Suprapubic skin (tissue), 4 donors: ENCODE results near the gene EFHD2. TPM values are rescaled to one million over a fixed set of nuclear protein-coding genes. Genes with fewer than 3 reads are reported as not detected.
A peak's percentile ranks its signal among the peaks of the same experiment; 100 is the strongest.

Experiments
- DNase-seq, 2 donors: peaks; one replicate each; pipeline ENCODE4 v3.0.0-alpha.2; 2019; ENCODE audit warnings: low spot score in 2 of 2
- H3K27ac ChIP-seq: fragments of 200-600 bp; sonication (generic); one replicate; pipeline ENCODE4 v1.5.1; 2019
- H3K27me3 ChIP-seq: fragments of 200-600 bp; sonication (generic); one replicate; pipeline ENCODE4 v1.5.1; 2019
- H3K36me3 ChIP-seq: fragments of 200-600 bp; sonication (generic); one replicate; pipeline ENCODE4 v1.5.1; 2019
- H3K4me1 ChIP-seq: fragments of 200-600 bp; sonication (generic); one replicate; pipeline ENCODE4 v1.5.1; 2019
- H3K4me3 ChIP-seq: fragments of 200-600 bp; sonication (generic); one replicate; pipeline ENCODE4 v1.5.1; 2019; ENCODE audit warnings: mild to moderate bottlenecking
- H3K9me3 ChIP-seq: fragments of 200-600 bp; sonication (generic); one replicate; pipeline ENCODE4 v1.5.1; 2019
- EP300 ChIP-seq: sonication (generic); formaldehyde crosslinking; IDR thresholded peaks from one replicate; pipeline ENCODE4 v1.6.1; 2017; ENCODE audit warnings: antibody characterized with exemption
- POLR2A ChIP-seq, 2 donors: fragments of 450-650 bp; IDR thresholded peaks; one replicate each; pipeline ENCODE4 v1.6.1; 2017; ENCODE audit warnings: antibody characterized with exemption in 2 of 2, mild to moderate bottlenecking in 2 of 2, moderate library complexity in 2 of 2
- POLR2AphosphoS5 ChIP-seq, 3 donors: sonication (generic); formaldehyde crosslinking; IDR thresholded peaks; one replicate each; pipeline ENCODE4 v1.6.1; 2017; ENCODE audit warnings: antibody characterized with exemption in 3 of 3
- WGBS: methylation state at CpG from one replicate; pipeline ENCODE4 v1.1.5; 2018; 5-methylcytosine and 5-hydroxymethylcytosine counted together
- total RNA-seq, 4 donors: library from RNA; depleted of rRNA; stranded (reverse); fragments of >200 nt; gene quantifications; one replicate each; pipeline ENCODE4 v1.1.0, GENCODE V29; 2016
- TF ChIP-seq, protein P1 (sequence below), 2 donors: fragments of 200-600 bp in 1 of 2; fragments of 450-650 bp in 1 of 2; sonication (generic) in 1 of 2; IDR thresholded peaks; one replicate each; pipeline ENCODE4 v1.5.1; 2016 to 2019; ENCODE audit warnings: antibody characterized with exemption in 2 of 2, mild to moderate bottlenecking in 1 of 2, moderate library complexity in 1 of 2

The EFHD2 gene
- 10 to 100 TPM; 43.5 to 54.4 (median 49.9) TPM for total RNA-seq

DNA sequence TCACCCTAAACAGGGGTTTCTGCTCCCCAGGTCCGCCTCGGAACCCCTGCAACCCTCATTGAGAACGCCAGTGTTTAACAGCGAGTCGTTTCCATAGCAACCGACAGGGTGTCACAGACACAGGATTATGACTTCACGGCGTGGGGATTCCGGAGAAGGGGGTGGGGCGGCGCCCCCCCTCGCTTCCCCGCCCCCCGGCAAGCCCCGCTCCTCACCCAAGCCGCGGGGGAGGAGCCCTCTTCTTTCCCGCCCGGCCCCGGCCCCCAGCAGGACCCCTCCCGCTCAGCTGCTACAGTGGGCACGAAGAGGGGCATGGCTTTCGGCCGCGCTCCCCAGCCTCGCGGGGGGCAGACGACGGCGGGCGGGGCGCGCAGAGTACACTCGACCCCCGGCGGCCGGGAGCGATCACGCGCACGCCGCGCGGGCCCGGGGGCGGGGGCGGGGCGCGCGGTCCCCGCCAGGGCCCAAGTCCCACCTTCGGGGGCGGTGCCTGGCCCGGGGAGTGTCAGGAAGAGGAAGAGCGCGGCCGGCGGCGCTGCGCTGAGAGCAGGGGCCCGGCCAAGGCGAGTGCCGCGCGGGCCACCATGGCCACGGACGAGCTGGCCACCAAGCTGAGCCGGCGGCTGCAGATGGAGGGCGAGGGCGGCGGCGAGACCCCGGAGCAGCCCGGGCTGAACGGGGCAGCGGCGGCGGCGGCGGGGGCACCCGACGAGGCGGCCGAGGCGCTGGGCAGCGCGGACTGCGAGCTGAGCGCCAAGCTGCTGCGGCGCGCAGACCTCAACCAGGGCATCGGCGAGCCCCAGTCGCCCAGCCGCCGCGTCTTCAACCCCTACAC, at the start of gene EFHD2:
TSS of gene EFHD2 (plus strand) at position 501 of the 835 bp plus-strand sequence. CDS start at position 585, 84 bp downstream.
- TF ChIP-seq POLR2A (IDR thresholded peaks at IDR 0.05) (peak; percentile 39 to 92), EP300 (no peak), POLR2AphosphoS5 (IDR thresholded peaks at IDR 0.05) (no peak)
- DNase-seq = peak; percentile 88 to 90
- under 1% methylated on average over 28 of the region's 99 CpGs for WGBS

DNA sequence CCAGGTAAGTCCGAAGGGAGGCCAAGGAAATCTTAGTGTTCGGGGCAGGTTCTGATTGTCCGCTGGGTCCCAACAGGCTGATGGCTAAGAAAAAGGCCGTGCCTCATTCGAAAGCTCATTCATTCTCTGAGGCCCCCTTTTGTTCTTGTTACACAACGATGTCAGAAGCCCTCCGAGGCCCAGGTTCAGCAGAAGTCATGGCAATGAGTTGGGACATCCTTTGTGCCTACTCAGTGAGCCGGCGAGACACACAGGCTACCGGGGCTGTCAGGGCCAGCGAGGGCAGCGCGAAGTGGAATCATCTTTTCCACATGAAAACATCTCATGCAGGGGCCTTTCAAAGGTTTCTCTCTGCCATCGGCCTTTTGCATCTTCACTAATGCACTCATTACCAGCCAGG, 49.0 kb upstream of the EFHD2 start:
- Histone ChIP-seq H3K36me3 (no peaks in the 10 kb centered on the region), H3K27ac (no peak overlapping the region), H3K9me3 (no peaks in the 10 kb centered on the region), H3K27me3 (no peaks in the 10 kb centered on the region), H3K4me3 (no peak overlapping the region), H3K4me1 (no peaks in the 10 kb centered on the region)
- TF ChIP-seq POLR2AphosphoS5 (IDR thresholded peaks at IDR 0.05) = no peak
- no peak for TF ChIP-seq POLR2A (IDR thresholded peaks at IDR 0.05)
- no peak for TF ChIP-seq EP300
- TF ChIP-seq, protein P1, sequence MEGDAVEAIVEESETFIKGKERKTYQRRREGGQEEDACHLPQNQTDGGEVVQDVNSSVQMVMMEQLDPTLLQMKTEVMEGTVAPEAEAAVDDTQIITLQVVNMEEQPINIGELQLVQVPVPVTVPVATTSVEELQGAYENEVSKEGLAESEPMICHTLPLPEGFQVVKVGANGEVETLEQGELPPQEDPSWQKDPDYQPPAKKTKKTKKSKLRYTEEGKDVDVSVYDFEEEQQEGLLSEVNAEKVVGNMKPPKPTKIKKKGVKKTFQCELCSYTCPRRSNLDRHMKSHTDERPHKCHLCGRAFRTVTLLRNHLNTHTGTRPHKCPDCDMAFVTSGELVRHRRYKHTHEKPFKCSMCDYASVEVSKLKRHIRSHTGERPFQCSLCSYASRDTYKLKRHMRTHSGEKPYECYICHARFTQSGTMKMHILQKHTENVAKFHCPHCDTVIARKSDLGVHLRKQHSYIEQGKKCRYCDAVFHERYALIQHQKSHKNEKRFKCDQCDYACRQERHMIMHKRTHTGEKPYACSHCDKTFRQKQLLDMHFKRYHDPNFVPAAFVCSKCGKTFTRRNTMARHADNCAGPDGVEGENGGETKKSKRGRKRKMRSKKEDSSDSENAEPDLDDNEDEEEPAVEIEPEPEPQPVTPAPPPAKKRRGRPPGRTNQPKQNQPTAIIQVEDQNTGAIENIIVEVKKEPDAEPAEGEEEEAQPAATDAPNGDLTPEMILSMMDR (IDR thresholded peaks at IDR 0.05) = no peak
- no peak for DNase-seq
- WGBS = 93% methylated on average over 14 of the region's 14 CpGs

More for the DNA sequence above, at the start of gene EFHD2:
- H3K27ac ChIP-seq = peak within 1 kb of the TSS; percentile 78
- peak within 1 kb of the TSS; percentile 70 for H3K4me3 ChIP-seq
- H3K4me1 ChIP-seq = peaks cover 53% of the 10 kb centered on the region
- no peaks in the 10 kb centered on the region for H3K27me3 ChIP-seq
- no peaks in the 10 kb centered on the region for H3K36me3 ChIP-seq
- H3K9me3 ChIP-seq = no peaks in the 10 kb centered on the region

DNA sequence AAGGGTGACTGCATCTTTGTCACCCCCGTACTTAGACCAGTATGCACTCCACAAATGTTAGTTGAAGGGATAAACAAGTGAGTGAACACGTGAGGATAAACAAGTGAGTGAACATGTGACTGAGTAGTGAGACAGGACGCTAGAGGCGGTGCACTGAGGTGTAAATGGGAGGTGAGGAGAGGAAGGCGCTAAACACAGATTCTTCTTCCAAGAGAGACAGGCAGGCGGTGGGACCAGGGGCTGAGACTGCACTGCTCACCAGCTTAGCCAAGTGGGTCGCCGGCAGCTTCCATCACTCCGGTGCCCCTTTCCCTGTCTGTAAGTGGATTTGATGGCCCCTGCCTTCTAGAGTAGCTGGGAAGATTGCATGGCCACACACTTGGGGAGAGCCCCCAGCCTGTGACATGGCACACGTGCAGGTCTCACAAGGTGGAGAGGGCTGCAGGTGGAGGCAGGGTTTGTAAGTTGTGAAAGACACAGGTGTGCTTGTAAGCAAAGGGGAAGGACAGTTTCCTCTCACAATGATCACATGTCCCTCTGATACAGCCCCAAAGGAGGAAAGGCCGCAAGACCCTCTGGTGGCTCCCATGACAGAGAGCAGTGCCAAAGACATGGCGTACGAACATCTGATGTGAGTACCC, 47.5 kb upstream of the EFHD2 start:
- H3K36me3 ChIP-seq = no peaks in the 10 kb centered on the region
- no peak for DNase-seq
- H3K9me3 ChIP-seq = no peaks in the 10 kb centered on the region
- H3K27ac ChIP-seq = no peak overlapping the region
- no peak overlapping the region for H3K4me3 ChIP-seq
- H3K27me3 ChIP-seq = no peaks in the 10 kb centered on the region
- 88% methylated on average over 13 of the region's 13 CpGs for WGBS
- TF ChIP-seq, protein P1 (IDR thresholded peaks at IDR 0.05) = no peak
- TF ChIP-seq POLR2A (IDR thresholded peaks at IDR 0.05) = no peak
- no peak for TF ChIP-seq EP300
- no peak for TF ChIP-seq POLR2AphosphoS5 (IDR thresholded peaks at IDR 0.05)
- no peaks in the 10 kb centered on the region for H3K4me1 ChIP-seq

- Histone ChIP-seq H3K4me3 (no peak overlapping the region), H3K27me3 (no peaks in the 10 kb centered on the region), H3K4me1 (no peaks in the 10 kb centered on the region), H3K9me3 (no peaks in the 10 kb centered on the region), H3K36me3 (no peaks in the 10 kb centered on the region), H3K27ac (no peak overlapping the region)
- TF ChIP-seq POLR2AphosphoS5 (IDR thresholded peaks at IDR 0.05) = no peak
- TF ChIP-seq EP300 = no peak
- no peak for TF ChIP-seq POLR2A (IDR thresholded peaks at IDR 0.05)
- TF ChIP-seq, protein P1 (IDR thresholded peaks at IDR 0.05) = no peak
- DNase-seq = no peak
- 88% methylated on average over 3 of the region's 4 CpGs for WGBS
Measured at GRCh38 chr1:15362737-15363128, 47.0 kb upstream of the EFHD2 start.

DNA sequence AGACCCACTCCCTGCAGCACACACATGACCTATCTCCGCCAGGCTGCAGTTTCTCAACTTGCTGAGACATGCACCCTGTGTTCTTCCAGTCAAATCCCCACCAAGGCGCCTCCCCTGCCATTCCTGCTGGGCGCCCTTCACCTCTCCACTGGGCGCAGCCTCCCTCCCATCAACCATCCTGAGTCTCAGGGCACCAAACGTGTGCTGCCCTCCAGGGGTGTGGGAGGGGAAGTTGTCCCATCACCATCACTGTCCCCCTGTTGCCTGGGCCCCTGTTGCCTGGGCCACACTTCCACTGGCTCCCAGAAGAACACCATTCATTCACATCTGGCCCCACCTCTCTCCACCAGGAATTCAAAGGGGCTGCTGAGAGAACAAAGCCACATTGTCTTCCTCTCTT, 44.9 kb upstream of the EFHD2 start:
- no peak overlapping the region for H3K27ac ChIP-seq
- no peaks in the 10 kb centered on the region for H3K4me1 ChIP-seq
- WGBS = 49% methylated on average over 5 of the region's 5 CpGs
- TF ChIP-seq POLR2A (IDR thresholded peaks at IDR 0.05) = no peak
- H3K27me3 ChIP-seq = no peaks in the 10 kb centered on the region
- no peaks in the 10 kb centered on the region for H3K9me3 ChIP-seq
- no peaks in the 10 kb centered on the region for H3K36me3 ChIP-seq
- no peak for DNase-seq
- H3K4me3 ChIP-seq = no peak overlapping the region

- TF ChIP-seq POLR2A (IDR thresholded peaks at IDR 0.05) (no peak), POLR2AphosphoS5 (IDR thresholded peaks at IDR 0.05) (no peak), EP300 (no peak)
- TF ChIP-seq, protein P1 (IDR thresholded peaks at IDR 0.05) = no peak
- H3K9me3 ChIP-seq = no peaks in the 10 kb centered on the region
- 79% methylated on average over 1 of the region's 1 CpG for WGBS
Measured at GRCh38 chr1:15368888-15369287, 40.8 kb upstream of the EFHD2 start.

More at GRCh38 chr1:15368888-15369287, 40.8 kb upstream of the EFHD2 start:
- no peaks in the 10 kb centered on the region for H3K27me3 ChIP-seq
- H3K36me3 ChIP-seq = no peaks in the 10 kb centered on the region
- peaks cover 5% of the 10 kb centered on the region for H3K4me1 ChIP-seq
- H3K27ac ChIP-seq = no peak overlapping the region
- H3K4me3 ChIP-seq = no peak overlapping the region
- DNase-seq = no peak
